Progenitor cell of endocrine pancreas (in vitro differentiated cells): ENCODE measurements around the gene PAX2. TPM values are rescaled to one million over a fixed set of nuclear protein-coding genes. Genes with fewer than 3 reads are reported as not detected.

ENCODE experiments used
- DNase-seq: peaks from one replicate; pipeline ENCODE4 v3.0.0; 2021; ENCODE audit warnings: low spot score; ENCODE audit not compliant: unreplicated experiment
- H3K27ac Mint-ChIP-seq: 2 replicates; pipeline ENCODE4 v1.8.0; 2021; ENCODE audit warnings: mild to moderate bottlenecking, moderate library complexity, mixed read lengths
- H3K27me3 Mint-ChIP-seq: 2 replicates; pipeline ENCODE4 v1.8.0; 2021; ENCODE audit warnings: mixed read lengths
- H3K36me3 Mint-ChIP-seq: 2 replicates; pipeline ENCODE4 v1.8.0; 2022; ENCODE audit warnings: mixed read lengths; ENCODE audit not compliant: insufficient read depth
- H3K4me1 Mint-ChIP-seq: 2 replicates; pipeline ENCODE4 v1.8.0; 2021; ENCODE audit warnings: low read depth, mixed read lengths
- H3K4me3 Mint-ChIP-seq: 2 replicates; pipeline ENCODE4 v1.8.0; 2021; ENCODE audit warnings: low read depth, mild to moderate bottlenecking, moderate library complexity, mixed read lengths
- H3K9me3 Mint-ChIP-seq: 2 replicates; pipeline ENCODE4 v1.8.0; 2021; ENCODE audit warnings: low read depth, mixed read lengths
- total RNA-seq: library from RNA; stranded (reverse); gene quantifications from 2 replicates; pipeline ENCODE4 v1.2.1, GENCODE V29; 2021
- TF ChIP-seq, protein P1 (sequence below): fragments of 200-600 bp; sonication (generic); IDR thresholded peaks from one replicate; pipeline ENCODE4 v1.5.0; 2021; ENCODE audit warnings: antibody characterized with exemption, mild to moderate bottlenecking; ENCODE audit not compliant: unreplicated experiment

The PAX2 gene
- total RNA-seq, 1 donor from 2014 or later: not detected

DNA sequence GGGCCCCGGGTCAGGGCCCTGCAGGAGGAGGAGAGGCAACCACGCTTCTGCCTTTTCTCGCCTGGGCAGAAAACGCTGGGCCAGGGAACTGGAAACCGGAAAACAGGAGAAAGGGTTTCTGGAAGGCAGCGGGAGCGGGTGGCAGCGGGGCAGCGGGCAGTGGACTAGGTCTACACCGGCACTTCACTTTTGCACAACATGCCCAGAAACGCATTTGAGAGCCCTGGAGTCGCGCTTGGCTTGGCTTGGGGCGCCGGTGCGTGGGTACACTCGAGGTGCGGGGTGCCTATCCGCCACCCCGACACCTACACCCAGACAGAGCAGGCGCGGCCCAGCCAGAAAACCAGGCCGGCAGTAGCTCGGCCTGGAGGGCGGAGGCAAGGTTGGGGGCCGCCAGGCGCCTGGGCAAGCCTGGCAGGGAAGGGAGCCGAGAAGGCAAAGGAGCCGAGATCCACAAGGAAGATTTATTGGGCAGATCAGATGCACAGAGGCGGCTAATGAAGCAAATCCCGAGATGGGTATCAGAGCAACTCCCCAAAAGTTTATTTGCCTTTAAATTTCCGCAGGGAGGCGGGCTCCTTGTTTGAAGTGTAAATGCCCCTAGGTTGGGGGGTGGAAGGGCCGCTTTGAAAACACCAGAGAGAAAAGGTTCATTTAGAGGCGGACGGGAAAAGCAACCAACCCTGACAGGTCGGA is 3.2 kb upstream of the PAX2 start:
- peak overlapping the region; percentile 37 for H3K27ac Mint-ChIP-seq
- no peak for DNase-seq
- TF ChIP-seq, protein P1, sequence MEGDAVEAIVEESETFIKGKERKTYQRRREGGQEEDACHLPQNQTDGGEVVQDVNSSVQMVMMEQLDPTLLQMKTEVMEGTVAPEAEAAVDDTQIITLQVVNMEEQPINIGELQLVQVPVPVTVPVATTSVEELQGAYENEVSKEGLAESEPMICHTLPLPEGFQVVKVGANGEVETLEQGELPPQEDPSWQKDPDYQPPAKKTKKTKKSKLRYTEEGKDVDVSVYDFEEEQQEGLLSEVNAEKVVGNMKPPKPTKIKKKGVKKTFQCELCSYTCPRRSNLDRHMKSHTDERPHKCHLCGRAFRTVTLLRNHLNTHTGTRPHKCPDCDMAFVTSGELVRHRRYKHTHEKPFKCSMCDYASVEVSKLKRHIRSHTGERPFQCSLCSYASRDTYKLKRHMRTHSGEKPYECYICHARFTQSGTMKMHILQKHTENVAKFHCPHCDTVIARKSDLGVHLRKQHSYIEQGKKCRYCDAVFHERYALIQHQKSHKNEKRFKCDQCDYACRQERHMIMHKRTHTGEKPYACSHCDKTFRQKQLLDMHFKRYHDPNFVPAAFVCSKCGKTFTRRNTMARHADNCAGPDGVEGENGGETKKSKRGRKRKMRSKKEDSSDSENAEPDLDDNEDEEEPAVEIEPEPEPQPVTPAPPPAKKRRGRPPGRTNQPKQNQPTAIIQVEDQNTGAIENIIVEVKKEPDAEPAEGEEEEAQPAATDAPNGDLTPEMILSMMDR: no peak

DNA sequence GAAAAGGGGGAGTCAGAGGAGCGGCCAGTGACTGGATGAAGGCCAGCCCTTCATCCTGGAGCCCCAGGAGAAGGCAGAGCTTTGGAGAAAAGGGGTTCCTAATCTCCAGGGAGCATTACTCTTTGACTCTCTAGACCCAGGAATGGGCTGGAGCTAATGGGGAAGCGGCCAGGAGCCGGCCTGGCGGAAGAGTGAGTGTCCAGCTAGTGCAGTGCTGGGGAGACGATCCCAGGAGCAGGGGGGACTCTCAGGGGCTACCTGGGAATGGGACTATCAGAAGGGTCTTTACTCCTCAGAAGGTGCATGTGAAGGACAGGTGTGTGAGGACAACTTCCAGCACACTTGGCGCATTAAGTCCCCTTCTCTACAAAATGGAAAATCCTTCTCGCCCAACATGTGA is 2.4 kb upstream of the PAX2 start:
- Mint-ChIP-seq H3K9me3 (no peaks in the 10 kb centered on the region), H3K36me3 (no peaks in the 10 kb centered on the region), H3K27me3 (peaks cover 89% of the 10 kb centered on the region), H3K4me1 (peaks cover 24% of the 10 kb centered on the region), H3K27ac (no peak overlapping the region), H3K4me3 (no peak overlapping the region)
- TF ChIP-seq, protein P1: no peak
- DNase-seq: no peak

More for the DNA sequence above, 3.2 kb upstream of the PAX2 start:
- peaks cover 26% of the 10 kb centered on the region for H3K4me1 Mint-ChIP-seq
- no peaks in the 10 kb centered on the region for H3K9me3 Mint-ChIP-seq
- H3K36me3 Mint-ChIP-seq: no peaks in the 10 kb centered on the region
- no peak overlapping the region for H3K4me3 Mint-ChIP-seq
- peaks cover 91% of the 10 kb centered on the region for H3K27me3 Mint-ChIP-seq

DNA sequence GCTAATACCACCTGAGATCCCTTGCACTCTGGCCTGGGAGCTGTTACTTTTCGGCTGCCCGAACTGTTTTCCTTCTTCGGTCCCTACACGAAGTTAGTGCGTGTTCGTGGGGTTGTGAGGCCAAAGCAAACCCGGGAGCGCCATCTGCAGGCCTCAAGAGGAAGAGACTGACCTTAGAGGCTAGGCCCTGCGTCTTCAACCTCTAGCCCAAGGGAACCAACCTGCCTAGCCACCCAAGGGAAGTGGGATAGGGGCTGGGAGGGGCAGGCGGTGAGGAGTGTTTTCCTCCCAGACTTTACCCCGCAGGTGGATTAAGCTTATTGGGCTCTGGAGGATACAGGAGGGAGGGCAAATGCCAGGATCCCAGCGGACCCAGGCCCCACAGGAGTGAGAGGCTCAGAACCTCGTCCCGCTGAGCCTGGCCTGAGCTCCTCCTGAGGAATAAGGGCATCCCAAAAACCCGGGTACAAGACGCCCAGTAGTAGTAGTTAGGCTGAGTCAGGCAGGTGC is 1.7 kb upstream of the PAX2 start:
- H3K9me3 Mint-ChIP-seq: no peaks in the 10 kb centered on the region
- no peak for DNase-seq
- TF ChIP-seq, protein P1: peak; percentile 71
- H3K27me3 Mint-ChIP-seq: peaks cover 89% of the 10 kb centered on the region
- peaks cover 20% of the 10 kb centered on the region for H3K4me1 Mint-ChIP-seq
- peak overlapping the region; percentile 26 for H3K4me3 Mint-ChIP-seq
- H3K27ac Mint-ChIP-seq: peak overlapping the region; percentile 49
- no peaks in the 10 kb centered on the region for H3K36me3 Mint-ChIP-seq

DNA sequence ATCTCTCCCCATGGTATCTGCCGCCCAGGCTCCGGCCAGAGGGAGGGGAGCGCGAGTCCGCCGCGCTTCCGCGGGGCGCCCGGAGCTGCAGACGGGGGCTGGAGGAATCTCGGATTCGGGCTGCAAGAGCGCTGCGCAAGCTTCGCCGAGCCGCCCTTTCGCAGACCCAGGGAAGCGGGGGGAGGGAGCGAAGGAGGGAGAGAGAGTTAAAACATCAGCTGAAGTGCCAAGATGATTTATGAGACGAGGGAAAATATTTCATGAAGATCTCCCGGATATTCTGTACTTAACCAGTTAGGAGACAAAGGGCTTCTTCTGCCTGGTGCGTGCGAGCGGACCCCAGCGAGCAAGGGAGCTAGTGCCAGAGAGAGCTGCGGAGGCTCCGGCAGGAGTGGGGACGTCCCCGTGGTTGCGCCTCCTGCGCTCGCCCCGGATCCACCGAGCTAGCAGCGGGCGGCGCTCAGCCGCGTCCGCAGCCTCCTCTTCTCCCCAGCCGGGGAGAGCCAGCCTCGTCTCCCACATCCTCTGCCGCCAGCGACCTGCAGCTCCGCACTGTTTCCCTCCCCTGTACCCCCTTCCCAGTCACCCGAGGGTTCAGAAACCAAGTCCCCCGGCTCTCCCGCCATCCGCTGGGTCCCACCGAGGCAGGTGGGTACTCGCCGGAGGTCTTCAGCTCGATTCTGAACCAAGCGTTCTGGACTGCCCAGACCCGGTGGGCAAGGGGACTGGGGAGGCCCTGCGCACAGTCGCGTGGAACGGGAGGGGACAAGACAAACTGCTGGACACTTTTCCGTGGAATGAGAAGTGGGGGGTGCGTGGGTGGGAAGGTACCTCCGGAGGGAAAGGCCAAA is 1.0 kb upstream of the PAX2 start:
- H3K27ac Mint-ChIP-seq: no peak overlapping the region
- TF ChIP-seq, protein P1: no peak
- DNase-seq: no peak
- H3K27me3 Mint-ChIP-seq: peaks cover 89% of the 10 kb centered on the region
- peak overlapping the region; percentile 26 for H3K4me3 Mint-ChIP-seq
- H3K36me3 Mint-ChIP-seq: no peaks in the 10 kb centered on the region
- H3K9me3 Mint-ChIP-seq: no peaks in the 10 kb centered on the region
- peaks cover 20% of the 10 kb centered on the region for H3K4me1 Mint-ChIP-seq

DNA sequence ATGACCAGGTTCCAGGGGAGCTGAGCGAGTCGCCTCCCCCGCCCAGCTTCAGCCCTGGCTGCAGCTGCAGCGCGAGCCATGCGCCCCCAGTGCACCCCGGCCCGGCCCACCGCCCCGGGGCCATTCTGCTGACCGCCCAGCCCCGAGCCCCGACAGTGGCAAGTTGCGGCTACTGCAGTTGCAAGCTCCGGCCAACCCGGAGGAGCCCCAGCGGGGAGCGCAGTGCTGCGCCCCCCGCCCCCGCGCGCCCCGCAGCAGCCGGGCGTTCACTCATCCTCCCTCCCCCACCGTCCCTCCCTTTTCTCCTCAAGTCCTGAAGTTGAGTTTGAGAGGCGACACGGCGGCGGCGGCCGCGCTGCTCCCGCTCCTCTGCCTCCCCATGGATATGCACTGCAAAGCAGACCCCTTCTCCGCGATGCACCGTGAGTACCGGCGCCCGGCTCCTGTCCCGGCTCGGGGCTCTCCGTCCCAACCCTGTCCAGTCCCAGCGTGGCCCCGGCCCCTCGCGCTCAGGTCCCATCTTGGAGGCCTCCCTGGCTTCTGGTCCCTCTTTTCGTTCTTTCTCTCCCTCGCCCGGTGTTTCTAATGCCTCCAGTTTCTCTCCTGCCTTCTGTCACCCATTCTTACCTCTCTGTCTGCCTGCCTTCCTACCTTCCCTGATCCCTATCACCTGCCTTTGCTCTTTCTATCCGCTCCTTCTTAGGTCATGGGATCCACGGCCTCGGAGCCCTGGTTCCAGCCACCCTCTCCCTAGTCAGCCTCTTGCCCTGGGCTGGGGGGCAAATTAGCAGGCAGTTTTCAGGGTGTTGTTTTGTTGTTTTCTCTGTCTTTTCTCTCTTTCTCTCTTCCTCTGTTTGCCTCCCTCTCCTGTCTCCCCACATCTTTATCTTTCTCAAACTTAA is 751 bp downstream of the PAX2 start:
- Mint-ChIP-seq H3K36me3 (no peaks in the 10 kb centered on the region), H3K4me3 (peak overlapping the region; percentile 2), H3K9me3 (no peaks in the 10 kb centered on the region), H3K27me3 (peaks cover 89% of the 10 kb centered on the region), H3K27ac (peak overlapping the region; percentile 2), H3K4me1 (peaks cover 12% of the 10 kb centered on the region)
- DNase-seq: no peak
- TF ChIP-seq, protein P1: no peak
